ENCODE results near the gene ARL14EP. TPM values are rescaled to one million over a fixed set of nuclear protein-coding genes. Genes with fewer than 3 reads are reported as not detected.

The ARL14EP gene
- total and polyA plus RNA-seq, 2 donors (not counting 3 experiments of a cell fraction or from before 2014, with no cell fraction given): 9.6 to 16.7 TPM

- Histone ChIP-seq H3K4me1 (ENCODE audit: control insufficient read depth, extremely low read depth, insufficient read depth, low read length) (peaks cover 10% of the 10 kb centered on the region), H3K9me1 (replicated peaks; ENCODE audit: control insufficient read depth, extremely low read depth, insufficient read depth, low read length) (no peaks in the 10 kb centered on the region), H3K36me3 (ENCODE audit: control insufficient read depth in 2 of 2, extremely low read depth in 1 of 2, insufficient read depth in 2 of 2, low read length in 2 of 2) (peaks cover 0 to 3% of the 10 kb centered on the region in 2 experiments), H3K79me2 (ENCODE audit: control insufficient read depth, insufficient read depth, low read length) (peaks cover 39% of the 10 kb centered on the region), H3K27ac (ENCODE audit: insufficient read depth, low read depth, low read length) (no peak overlapping the region), H3K9ac (replicated peaks; ENCODE audit: extremely low read depth, insufficient read depth, low read length) (no peak overlapping the region), H4K20me1 (replicated peaks; ENCODE audit: control insufficient read depth, extremely low read depth, insufficient read depth, low read length) (no peaks in the 10 kb centered on the region), H3K27me3 (ENCODE audit: control insufficient read depth in 2 of 2, insufficient read depth in 2 of 2, low read length in 2 of 2) (peaks cover 8 to 9% of the 10 kb centered on the region in 2 experiments), H2AFZ (ENCODE audit: low read depth, low read length) (peak overlapping the region; percentile 92), H3K4me2 (ENCODE audit: insufficient read depth, low read length) (peak overlapping the region; percentile 96), H3K9me3 (replicated peaks; ENCODE audit: control insufficient read depth, insufficient read depth, low read length) (no peaks in the 10 kb centered on the region), H3K4me3 (replicated peaks in 1 of 3; ENCODE audit: insufficient read depth in 1 of 3, low read depth in 1 of 3, low read length in 3 of 3) (peak overlapping the region in 1 of 3 experiments; percentile 88)
- dilution Hi-C loops (cut with MboI; ENCODE audit: extremely low pct_ligation_motif_present, low sequenced_read_pairs): no loop called here
- no peak for TF ChIP-seq MYC (IDR thresholded peaks at IDR 0.05; ENCODE audit: low read depth, low read length)
- CTCF ChIA-PET: interaction anchor here (0.6 to 1.7 kb wide), 6 partner anchors 8 to 596 kb away, joined by 3 to 10 read pairs (median 5); no protein-coding TSS in a partner anchor
- no TSS peak for BruUV-seq (replicated peaks)
- intact Hi-C loops (cut with micrococcal nuclease): loop anchor here (10.0 kb wide), 3 partner anchors 433 to 977 kb away; no protein-coding TSS in a partner anchor
- POLR2A ChIA-PET: interaction anchor here (0.7 to 1.0 kb wide), 4 partner anchors 12 to 1047 kb away, joined by 3 to 6 read pairs (median 4); partner anchors contain the start of genes DCDC1 and DNAJC24
- no peak for FAIRE-seq
- DNase-seq (ENCODE audit: low read depth, low spot score): no peak
These were observed 713 bp upstream of the ARL14EP start for GRCh38 chr11:30322191-30322590.

GRCh38 chr11:30326114-30326778, 3.3 kb downstream of the ARL14EP start:
- no peaks in the 10 kb centered on the region for H3K9me1 ChIP-seq (replicated peaks; ENCODE audit: control insufficient read depth, extremely low read depth, insufficient read depth, low read length)
- FAIRE-seq (no peak), DNase-seq (ENCODE audit: low read depth, low spot score) (no peak)
- intact Hi-C loops (cut with micrococcal nuclease): loop anchor here (10.0 kb wide), 3 partner anchors 429 to 981 kb away; no protein-coding TSS in a partner anchor
- TF ChIP-seq EZH2 (IDR thresholded peaks at IDR 0.05; ENCODE audit: borderline replicate concordance, low read depth, low read length, severe bottlenecking) (no peak), POLR2AphosphoS5 (IDR thresholded peaks at IDR 0.05; ENCODE audit: insufficient read depth, low read depth, low read length) (no peak), POLR2A (IDR thresholded peaks at IDR 0.05; ENCODE audit: low read depth, low read length) (no peak), FOS (IDR thresholded peaks at IDR 0.05; ENCODE audit: borderline replicate concordance, insufficient read depth, low read length) (no peak), CTCF (IDR thresholded peaks at IDR 0.05; ENCODE audit: extremely low read depth in 1 of 2, insufficient read depth in 1 of 2, low read depth in 1 of 2, low read length in 2 of 2) (no peak), MYC (IDR thresholded peaks at IDR 0.05; ENCODE audit: low read depth, low read length) (no peak), GATA2 (IDR thresholded peaks at IDR 0.05; ENCODE audit: insufficient read depth, insufficient read length, low read depth, low read length) (no peak), JUN (IDR thresholded peaks at IDR 0.05; ENCODE audit: borderline replicate concordance, insufficient read depth, insufficient read length, low read depth) (no peak), MAX (IDR thresholded peaks at IDR 0.05; ENCODE audit: insufficient read depth, insufficient read length) (no peak)
- no peak overlapping the region for H3K4me3 ChIP-seq (replicated peaks in 1 of 3; ENCODE audit: insufficient read depth in 1 of 3, low read depth in 1 of 3, low read length in 3 of 3)
- H4K20me1 ChIP-seq (replicated peaks; ENCODE audit: control insufficient read depth, extremely low read depth, insufficient read depth, low read length): no peaks in the 10 kb centered on the region
- no peaks in the 10 kb centered on the region for H3K9me3 ChIP-seq (replicated peaks; ENCODE audit: control insufficient read depth, insufficient read depth, low read length)
- H3K79me2 ChIP-seq (ENCODE audit: control insufficient read depth, insufficient read depth, low read length): peaks cover 68% of the 10 kb centered on the region
- ChIA-PET POLR2A (no interaction called here), CTCF (interaction anchor here (1.2 to 1.9 kb wide), 4 partner anchors 8 to 21 kb away, joined by 3 to 5 read pairs (median 4); no protein-coding TSS in a partner anchor)
- H2AFZ ChIP-seq (ENCODE audit: low read depth, low read length): no peak overlapping the region
- no peak overlapping the region for H3K4me2 ChIP-seq (ENCODE audit: insufficient read depth, low read length)
- BruUV-seq (replicated peaks): no TSS peak
- dilution Hi-C loops (cut with MboI; ENCODE audit: extremely low pct_ligation_motif_present, low sequenced_read_pairs): no loop called here
- peaks cover 10% of the 10 kb centered on the region for H3K4me1 ChIP-seq (ENCODE audit: control insufficient read depth, extremely low read depth, insufficient read depth, low read length)
- peaks cover 0 to 5% of the 10 kb centered on the region in 2 experiments for H3K36me3 ChIP-seq (ENCODE audit: control insufficient read depth in 2 of 2, extremely low read depth in 1 of 2, insufficient read depth in 2 of 2, low read length in 2 of 2)
- no peak overlapping the region for H3K9ac ChIP-seq (replicated peaks; ENCODE audit: extremely low read depth, insufficient read depth, low read length)
- H3K27ac ChIP-seq (ENCODE audit: insufficient read depth, low read depth, low read length): no peak overlapping the region
- H3K27me3 ChIP-seq (ENCODE audit: control insufficient read depth in 2 of 2, insufficient read depth in 2 of 2, low read length in 2 of 2): no peaks in the 10 kb centered on the region
